ENCODE data around the gene SRPX. TPM values are rescaled to one million over a fixed set of nuclear protein-coding genes. Genes with fewer than 3 reads are reported as not detected.

Gene SRPX
- total RNA-seq, 1 donor from 2014 or later: 41.7 TPM

- no peak for DNase-seq (ENCODE audit: extremely low spot score, unreplicated experiment)
- TF ChIP-seq, protein P1, sequence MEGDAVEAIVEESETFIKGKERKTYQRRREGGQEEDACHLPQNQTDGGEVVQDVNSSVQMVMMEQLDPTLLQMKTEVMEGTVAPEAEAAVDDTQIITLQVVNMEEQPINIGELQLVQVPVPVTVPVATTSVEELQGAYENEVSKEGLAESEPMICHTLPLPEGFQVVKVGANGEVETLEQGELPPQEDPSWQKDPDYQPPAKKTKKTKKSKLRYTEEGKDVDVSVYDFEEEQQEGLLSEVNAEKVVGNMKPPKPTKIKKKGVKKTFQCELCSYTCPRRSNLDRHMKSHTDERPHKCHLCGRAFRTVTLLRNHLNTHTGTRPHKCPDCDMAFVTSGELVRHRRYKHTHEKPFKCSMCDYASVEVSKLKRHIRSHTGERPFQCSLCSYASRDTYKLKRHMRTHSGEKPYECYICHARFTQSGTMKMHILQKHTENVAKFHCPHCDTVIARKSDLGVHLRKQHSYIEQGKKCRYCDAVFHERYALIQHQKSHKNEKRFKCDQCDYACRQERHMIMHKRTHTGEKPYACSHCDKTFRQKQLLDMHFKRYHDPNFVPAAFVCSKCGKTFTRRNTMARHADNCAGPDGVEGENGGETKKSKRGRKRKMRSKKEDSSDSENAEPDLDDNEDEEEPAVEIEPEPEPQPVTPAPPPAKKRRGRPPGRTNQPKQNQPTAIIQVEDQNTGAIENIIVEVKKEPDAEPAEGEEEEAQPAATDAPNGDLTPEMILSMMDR (IDR thresholded peaks at IDR 0.05): no peak
- Mint-ChIP-seq H3K9me3 (ENCODE audit: unreplicated experiment) (peaks cover 19% of the 10 kb centered on the region), H3K27ac (ENCODE audit: unreplicated experiment) (no peak overlapping the region), H3K36me3 (ENCODE audit: unreplicated experiment) (no peaks in the 10 kb centered on the region), H3K4me1 (ENCODE audit: unreplicated experiment) (no peaks in the 10 kb centered on the region), H3K4me3 (ENCODE audit: unreplicated experiment) (no peak overlapping the region), H3K27me3 (ENCODE audit: unreplicated experiment) (no peaks in the 10 kb centered on the region)
Measured at GRCh38 chrX:38111196-38111595, 109.5 kb downstream of the SRPX start.

GRCh38 chrX:38110231-38110630 is 110.4 kb downstream of the SRPX start:
- no peak overlapping the region for H3K27ac Mint-ChIP-seq (ENCODE audit: unreplicated experiment)
- H3K27me3 Mint-ChIP-seq (ENCODE audit: unreplicated experiment): no peaks in the 10 kb centered on the region
- H3K4me1 Mint-ChIP-seq (ENCODE audit: unreplicated experiment): no peaks in the 10 kb centered on the region
- TF ChIP-seq, protein P1 (IDR thresholded peaks at IDR 0.05): no peak
- no peak for DNase-seq (ENCODE audit: extremely low spot score, unreplicated experiment)
- no peaks in the 10 kb centered on the region for H3K36me3 Mint-ChIP-seq (ENCODE audit: unreplicated experiment)
- H3K9me3 Mint-ChIP-seq (ENCODE audit: unreplicated experiment): peaks cover 12% of the 10 kb centered on the region
- H3K4me3 Mint-ChIP-seq (ENCODE audit: unreplicated experiment): no peak overlapping the region

DNA sequence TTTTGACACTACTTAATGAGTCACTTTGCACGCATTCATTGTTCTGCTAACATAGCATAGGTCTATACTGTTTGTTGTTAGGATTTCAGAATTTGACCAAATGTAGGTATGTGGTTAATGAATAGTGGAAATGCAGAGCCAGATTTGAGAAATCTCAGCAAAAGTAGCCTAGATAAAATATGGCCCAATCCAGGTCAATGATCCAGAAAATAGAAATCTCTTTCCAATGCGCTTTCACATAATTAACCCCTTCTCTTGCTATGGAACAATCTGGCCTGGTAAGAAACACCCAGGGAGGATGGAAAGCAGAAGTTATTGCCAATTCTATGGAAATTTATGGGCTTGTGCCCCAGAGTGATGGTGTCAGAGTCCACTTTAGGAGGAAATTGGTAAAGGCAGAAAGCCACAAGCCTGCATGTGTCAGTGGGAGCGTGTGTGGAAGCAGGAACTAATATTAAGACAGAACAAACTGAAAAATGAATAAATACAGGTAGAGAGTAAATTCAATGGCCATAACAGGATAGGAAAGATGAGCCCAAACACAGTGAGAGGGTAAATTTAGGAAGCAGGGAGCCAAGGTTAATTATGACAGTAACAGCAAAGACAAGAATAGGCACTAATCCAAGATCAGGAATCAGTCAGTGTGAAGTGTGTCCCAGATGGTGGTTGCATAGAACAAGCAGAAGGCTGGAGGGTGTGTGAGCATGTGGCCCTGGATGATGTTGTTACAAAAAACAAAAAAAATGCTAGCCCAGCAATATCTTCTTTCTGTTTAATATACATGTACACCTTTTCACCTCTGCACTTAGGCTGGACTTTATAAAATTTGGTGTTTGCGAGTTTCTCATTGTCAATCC is 111.4 kb downstream of the SRPX start:
- no peak overlapping the region for H3K4me3 Mint-ChIP-seq (ENCODE audit: unreplicated experiment)
- H3K9me3 Mint-ChIP-seq (ENCODE audit: unreplicated experiment): peaks cover 12% of the 10 kb centered on the region
- H3K27ac Mint-ChIP-seq (ENCODE audit: unreplicated experiment): no peak overlapping the region
- H3K4me1 Mint-ChIP-seq (ENCODE audit: unreplicated experiment): no peaks in the 10 kb centered on the region
- TF ChIP-seq, protein P1 (IDR thresholded peaks at IDR 0.05): no peak
- H3K27me3 Mint-ChIP-seq (ENCODE audit: unreplicated experiment): no peaks in the 10 kb centered on the region
- no peaks in the 10 kb centered on the region for H3K36me3 Mint-ChIP-seq (ENCODE audit: unreplicated experiment)
- no peak for DNase-seq (ENCODE audit: extremely low spot score, unreplicated experiment)

GRCh38 chrX:38108364-38108763 is 112.3 kb downstream of the SRPX start:
- Mint-ChIP-seq H3K9me3 (ENCODE audit: unreplicated experiment) (peaks cover 12% of the 10 kb centered on the region), H3K4me1 (ENCODE audit: unreplicated experiment) (no peaks in the 10 kb centered on the region), H3K27ac (ENCODE audit: unreplicated experiment) (no peak overlapping the region), H3K36me3 (ENCODE audit: unreplicated experiment) (no peaks in the 10 kb centered on the region), H3K27me3 (ENCODE audit: unreplicated experiment) (no peaks in the 10 kb centered on the region), H3K4me3 (ENCODE audit: unreplicated experiment) (no peak overlapping the region)
- TF ChIP-seq, protein P1 (IDR thresholded peaks at IDR 0.05): no peak
- no peak for DNase-seq (ENCODE audit: extremely low spot score, unreplicated experiment)

DNA sequence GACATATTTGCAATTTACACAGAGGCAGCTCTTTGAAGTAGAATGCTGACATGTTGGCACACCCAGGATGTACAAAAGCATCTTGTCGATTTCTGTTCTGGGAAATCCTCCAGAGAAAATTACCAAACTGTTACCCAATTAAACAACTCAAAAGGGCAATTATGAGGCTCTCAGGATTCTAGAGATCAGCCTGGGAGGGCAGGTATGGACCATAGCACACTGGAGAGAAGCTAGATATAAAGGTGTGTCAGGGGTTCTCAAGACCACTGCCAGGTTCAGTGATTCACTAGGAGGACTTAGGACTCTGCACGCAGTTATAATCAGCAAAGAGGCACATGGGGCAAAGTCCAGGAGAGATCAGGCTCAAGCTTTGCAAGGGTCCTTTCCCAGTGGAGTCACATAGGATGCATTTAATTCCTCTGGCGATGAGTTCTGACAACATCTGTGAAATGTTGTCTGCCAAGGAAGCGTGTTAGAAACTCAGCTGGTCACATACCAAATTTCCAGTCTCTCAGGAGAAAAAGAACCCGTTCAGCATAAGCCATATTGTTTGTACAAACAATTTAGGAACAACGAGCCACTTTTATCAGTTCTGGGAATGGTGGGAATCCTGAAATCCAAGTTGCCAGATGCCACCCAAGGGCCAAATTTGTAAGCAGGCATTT is 113.5 kb downstream of the SRPX start:
- Mint-ChIP-seq H3K4me1 (ENCODE audit: unreplicated experiment) (no peaks in the 10 kb centered on the region), H3K36me3 (ENCODE audit: unreplicated experiment) (no peaks in the 10 kb centered on the region), H3K9me3 (ENCODE audit: unreplicated experiment) (peaks cover 18% of the 10 kb centered on the region), H3K27ac (ENCODE audit: unreplicated experiment) (no peak overlapping the region), H3K27me3 (ENCODE audit: unreplicated experiment) (no peaks in the 10 kb centered on the region), H3K4me3 (ENCODE audit: unreplicated experiment) (no peak overlapping the region)
- TF ChIP-seq, protein P1 (IDR thresholded peaks at IDR 0.05): no peak
- no peak for DNase-seq (ENCODE audit: extremely low spot score, unreplicated experiment)

Measured in osteocyte (in vitro differentiated cells).